Activated naive CD8-positive, alpha-beta T cell treated with anti-CD3 and anti-CD28 coated beads for 36 hours (primary cell): ENCODE data around the gene ARL3. TPM values are rescaled to one million over a fixed set of nuclear protein-coding genes. Genes with fewer than 3 reads are reported as not detected.

ENCODE experiments used
- DNase-seq: peaks from one replicate; pipeline ENCODE4 v3.0.0; 2021
- H3K27ac Mint-ChIP-seq: one replicate; pipeline ENCODE4 v1.8.0; 2022; ENCODE audit warnings: mild to moderate bottlenecking, moderate library complexity, mixed read lengths
- H3K27me3 Mint-ChIP-seq: one replicate; pipeline ENCODE4 v1.8.0; 2022; ENCODE audit warnings: mild to moderate bottlenecking, mixed read lengths
- H3K36me3 Mint-ChIP-seq: one replicate; pipeline ENCODE4 v1.8.0; 2021; ENCODE audit warnings: mild to moderate bottlenecking, mixed read lengths
- H3K4me1 Mint-ChIP-seq: one replicate; pipeline ENCODE4 v1.8.0; 2021; ENCODE audit warnings: mixed read lengths
- H3K4me3 Mint-ChIP-seq: one replicate; pipeline ENCODE4 v1.8.0; 2022; ENCODE audit warnings: mild to moderate bottlenecking, moderate library complexity, mixed read lengths
- H3K9me3 Mint-ChIP-seq: one replicate; pipeline ENCODE4 v1.8.0; 2022; ENCODE audit warnings: mixed read lengths
- total RNA-seq, 2 experiments: library from RNA; stranded (reverse); gene quantifications; one replicate each; pipeline ENCODE4 v1.2.3, GENCODE V29; 2021

Gene ARL3
- total RNA-seq, 2 experiments from 2014 or later, result 5.7 to 6.2 TPM

- Mint-ChIP-seq H3K4me3 (no peak overlapping the region), H3K4me1 (no peaks in the 10 kb centered on the region), H3K36me3 (no peaks in the 10 kb centered on the region), H3K27me3 (no peaks in the 10 kb centered on the region), H3K9me3 (no peaks in the 10 kb centered on the region), H3K27ac (no peak overlapping the region)
- DNase-seq, result no peak
Observed at GRCh38 chr10:102624751-102625645, 89.2 kb downstream of the ARL3 start.

DNA sequence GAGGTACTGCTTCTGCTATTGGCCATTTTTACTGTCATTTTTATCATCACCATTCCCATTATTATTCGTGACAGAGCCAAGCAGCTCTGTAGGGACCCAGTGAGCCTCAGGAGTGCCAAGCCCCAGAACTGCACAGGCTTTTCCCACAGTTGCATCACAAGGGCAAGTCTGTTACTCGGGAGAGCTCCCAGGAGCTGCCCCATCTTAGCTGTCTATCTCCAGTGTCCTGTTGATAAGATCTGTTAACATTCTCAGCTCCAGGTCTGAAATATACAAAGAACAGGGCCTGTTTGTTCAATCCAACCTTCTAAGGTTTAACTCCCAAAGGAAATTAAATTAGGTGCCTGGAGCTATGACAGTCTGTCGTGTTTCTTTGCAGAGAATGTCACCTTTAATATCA, 90.1 kb downstream of the ARL3 start:
- no peaks in the 10 kb centered on the region for H3K9me3 Mint-ChIP-seq
- no peak overlapping the region for H3K27ac Mint-ChIP-seq
- H3K36me3 Mint-ChIP-seq, result no peaks in the 10 kb centered on the region
- H3K27me3 Mint-ChIP-seq, result no peaks in the 10 kb centered on the region
- no peaks in the 10 kb centered on the region for H3K4me1 Mint-ChIP-seq
- H3K4me3 Mint-ChIP-seq, result no peak overlapping the region
- DNase-seq, result no peak

Other genes with a start within 250 kb of the ARL3 start
- 10 to 100 TPM; 51.1 to 54.9 TPM for gene ACTR1A, start 211.7 kb downstream of the ARL3 start, total RNA-seq
- gene SUFU, start 210.4 kb downstream of the ARL3 start, total RNA-seq, result 1 to 10 TPM; 5.7 to 6.0 TPM
- 10 to 100 TPM; 40.4 to 41.8 TPM for gene TRIM8, start 69.9 kb downstream of the ARL3 start, total RNA-seq
- gene SFXN2, start 239 bp upstream of the ARL3 start, total RNA-seq, result 10 to 100 TPM; 23.6 to 28.0 TPM
- 10 to 100 TPM; 11.8 to 12.0 TPM for gene WBP1L, start 29.6 kb upstream of the ARL3 start, total RNA-seq
- not detected for gene CYP17A1, start 123.0 kb upstream of the ARL3 start, total RNA-seq
- 1 to 10 TPM; 8.5 to 9.5 TPM for gene BORCS7, start 139.9 kb upstream of the ARL3 start, total RNA-seq
- gene AS3MT, start 155.1 kb upstream of the ARL3 start, total RNA-seq, result 1 to 10 TPM in 1 of 2 experiments, not detected in 1; 1.2 TPM
- gene CNNM2, start 203.9 kb upstream of the ARL3 start, total RNA-seq, result 1 to 10 TPM; 4.0 to 4.5 TPM